IMR-90 (cell line): ENCODE data around the gene HPSE2. TPM values are rescaled to one million over a fixed set of nuclear protein-coding genes. Genes with fewer than 3 reads are reported as not detected.

Experiments
- ATAC-seq: fragments of 200-7000 bp; cut with Tn5 transposase; 2 replicates; pipeline ENCODE4 v1.9.1; 2020; ENCODE audit warnings: low read depth, mild to moderate bottlenecking, moderate library complexity
- BruUV-seq: library from RNA; stranded (reverse); fragments of 400-500 nt; replicated peaks from 2 replicates; lab custom pipeline; 2021; lab: Mats Ljungman, UMichigan
- CTCF ChIA-PET: fragments of 300-600 bp; formaldehyde crosslinking; extraction: SDS; loops from one replicate; lab custom pipeline; 2021; ENCODE audit warnings: antibody characterized with exemption; lab: Yijun Ruan, JAX
- POLR2A ChIA-PET: fragments of 300-600 bp; sonication (Branson Sonifier 250); formaldehyde crosslinking; loops from one replicate; lab custom pipeline; 2022; ENCODE audit warnings: antibody characterized with exemption; ENCODE audit not compliant: unreplicated experiment; lab: Charles Lee
- DNase-seq: peaks from one replicate; pipeline ENCODE4 v3.0.0; 2013
- H2AFZ ChIP-seq: replicated peaks from 2 replicates; pipeline ENCODE3; 2013; ENCODE audit warnings: low read length, mild to moderate bottlenecking; ENCODE audit not compliant: poor library complexity
- H2AK5ac ChIP-seq: 2 replicates; pipeline ENCODE4 v1.6.1; 2013; ENCODE audit warnings: low read depth, low read length, inconsistent platforms
- H2AK9ac ChIP-seq: replicated peaks from 2 replicates; pipeline ENCODE3; 2013; ENCODE audit warnings: mild to moderate bottlenecking, low read depth, low read length, moderate library complexity; ENCODE audit not compliant: poor library complexity
- H2BK120ac ChIP-seq: 2 replicates; pipeline ENCODE4 v1.6.1; 2013; ENCODE audit warnings: low read depth, low read length, inconsistent platforms
- H2BK15ac ChIP-seq: 3 replicates; pipeline ENCODE4 v1.6.1; 2013; ENCODE audit warnings: low read depth, low read length, inconsistent platforms
- H2BK20ac ChIP-seq: 2 replicates; pipeline ENCODE4 v1.6.1; 2013; ENCODE audit warnings: low read depth, mild to moderate bottlenecking, inconsistent platforms, low read length, moderate library complexity
- H2BK5ac ChIP-seq: 2 replicates; pipeline ENCODE4 v1.6.1; 2013; ENCODE audit warnings: mild to moderate bottlenecking, low read depth, low read length, inconsistent platforms; ENCODE audit not compliant: poor library complexity, severe bottlenecking
- H3K14ac ChIP-seq: replicated peaks from 2 replicates; pipeline ENCODE4 v1.6.1; 2013; ENCODE audit warnings: low read depth, low read length, inconsistent platforms
- H3K18ac ChIP-seq: 2 replicates; pipeline ENCODE4 v1.6.1; 2013; ENCODE audit warnings: low read depth, low read length, control low read depth
- H3K23ac ChIP-seq: 2 replicates; pipeline ENCODE4 v1.6.1; 2013; ENCODE audit warnings: low read depth, low read length, inconsistent platforms
- H3K27ac ChIP-seq: 2 replicates; pipeline ENCODE4 v1.5.1; 2013; ENCODE audit warnings: mild to moderate bottlenecking, control low read depth, low read length; ENCODE audit not compliant: insufficient read depth
- H3K27me3 ChIP-seq: 2 replicates; pipeline ENCODE4 v1.6.1; 2013; ENCODE audit warnings: low read length; ENCODE audit not compliant: control insufficient read depth, insufficient read depth
- H3K36me3 ChIP-seq: 2 replicates; pipeline ENCODE4 v1.6.1; 2013; ENCODE audit warnings: low read length, mixed read lengths; ENCODE audit not compliant: control insufficient read depth, insufficient read depth
- H3K4ac ChIP-seq: 2 replicates; pipeline ENCODE4 v1.6.1; 2013; ENCODE audit warnings: low read depth, low read length, inconsistent platforms
- H3K4me1 ChIP-seq: 2 replicates; pipeline ENCODE4 v1.6.1; 2013; ENCODE audit warnings: low read length, mixed read lengths; ENCODE audit not compliant: control insufficient read depth, insufficient read depth
- H3K4me2 ChIP-seq: 2 replicates; pipeline ENCODE4 v1.6.1; 2013; ENCODE audit warnings: low read depth, mild to moderate bottlenecking, control low read depth, low read length, moderate library complexity
- H3K4me3 ChIP-seq: 2 replicates; pipeline ENCODE4 v1.5.1; 2013; ENCODE audit warnings: low read depth, mild to moderate bottlenecking, control low read depth, low read length, moderate library complexity; ENCODE audit not compliant: insufficient read depth
- H3K56ac ChIP-seq: 2 replicates; pipeline ENCODE4 v1.6.1; 2013; ENCODE audit warnings: low read length, inconsistent platforms; ENCODE audit not compliant: insufficient read depth; ENCODE audit errors: extremely low read depth
- H3K79me1 ChIP-seq, 2 experiments: 2 replicates each; pipeline ENCODE4 v1.6.1; 2013; ENCODE audit warnings: low read length in 2 of 2, inconsistent platforms in 1 of 2, low read depth in 1 of 2
- H3K9ac ChIP-seq: 2 replicates; pipeline ENCODE4 v1.6.1; 2013; ENCODE audit warnings: low read depth, low read length, control low read depth
- H3K9me1 ChIP-seq: 2 replicates; pipeline ENCODE4 v1.6.1; 2013; ENCODE audit warnings: low read length, inconsistent platforms; ENCODE audit not compliant: insufficient read depth
- H3K9me3 ChIP-seq: 2 replicates; pipeline ENCODE4 v1.6.1; 2013; ENCODE audit warnings: low read length; ENCODE audit not compliant: control insufficient read depth, insufficient read depth
- H4K20me1 ChIP-seq: 2 replicates; pipeline ENCODE4 v1.6.1; 2013; ENCODE audit warnings: low read length, inconsistent platforms; ENCODE audit not compliant: insufficient read depth
- H4K5ac ChIP-seq: 2 replicates; pipeline ENCODE4 v1.6.1; 2013; ENCODE audit warnings: mild to moderate bottlenecking, low read depth, low read length, control low read depth
- H4K8ac ChIP-seq, 2 experiments: 2 replicates each; pipeline ENCODE4 v1.6.1; 2013; ENCODE audit warnings: low read depth in 2 of 2, low read length in 2 of 2, control low read depth in 1 of 2, inconsistent platforms in 1 of 2
- H4K91ac ChIP-seq: 2 replicates; pipeline ENCODE4 v1.6.1; 2013; ENCODE audit warnings: low read depth, low read length, inconsistent platforms; ENCODE audit not compliant: insufficient read depth
- BHLHE40 ChIP-seq: fragments of 150-350 bp; IDR thresholded peaks from 2 replicates; pipeline ENCODE4 v1.6.1; 2016; ENCODE audit warnings: mild to moderate bottlenecking, low read depth, low read length
- CEBPB ChIP-seq: IDR thresholded peaks from 2 replicates; pipeline ENCODE4 v1.6.1; 2012; ENCODE audit warnings: low read depth, low read length, improper control_type of control experiment
- CHD1 ChIP-seq: IDR thresholded peaks from 2 replicates; pipeline ENCODE4 v1.6.1; 2012; ENCODE audit warnings: low read depth, low read length, improper control_type of control experiment
- ELK1 ChIP-seq: fragments of 150-350 bp; IDR thresholded peaks from 2 replicates; pipeline ENCODE4 v1.6.1; 2016; ENCODE audit warnings: low read depth, mild to moderate bottlenecking, low read length, moderate library complexity, borderline replicate concordance
- FOS ChIP-seq: fragments of 150-350 bp; IDR thresholded peaks from 2 replicates; pipeline ENCODE4 v1.6.1; 2016; ENCODE audit warnings: low read depth, low read length
- MAFK ChIP-seq: IDR thresholded peaks from 2 replicates; pipeline ENCODE4 v1.6.1; 2012; ENCODE audit warnings: low read depth, low read length, improper control_type of control experiment
- MAZ ChIP-seq: IDR thresholded peaks from 2 replicates; pipeline ENCODE4 v1.6.1; 2012; ENCODE audit warnings: low read depth, mild to moderate bottlenecking, low read length, improper control_type of control experiment, moderate library complexity, borderline replicate concordance
- MXI1 ChIP-seq: IDR thresholded peaks from 2 replicates; pipeline ENCODE4 v1.6.1; 2012; ENCODE audit warnings: low read depth, mild to moderate bottlenecking, low read length, moderate library complexity, borderline replicate concordance
- NFE2L2 ChIP-seq: fragments of 150-350 bp; IDR thresholded peaks from 2 replicates; pipeline ENCODE4 v1.6.1; 2016; ENCODE audit warnings: low read depth, mild to moderate bottlenecking, low read length
- POLR2A ChIP-seq: IDR thresholded peaks from 2 replicates; pipeline ENCODE4 v1.6.1; 2012; ENCODE audit warnings: mild to moderate bottlenecking, low read depth, low read length
- RAD21 ChIP-seq: IDR thresholded peaks from 2 replicates; pipeline ENCODE4 v1.6.1; 2012; ENCODE audit warnings: low read length, improper control_type of control experiment
- RCOR1 ChIP-seq: IDR thresholded peaks from 2 replicates; pipeline ENCODE4 v1.6.1; 2012; ENCODE audit warnings: mild to moderate bottlenecking, low read length, improper control_type of control experiment; ENCODE audit not compliant: insufficient replicate concordance
- RFX5 ChIP-seq: IDR thresholded peaks from 2 replicates; pipeline ENCODE4 v1.8.0; 2012; ENCODE audit warnings: low read depth, mild to moderate bottlenecking, low read length, moderate library complexity
- SMC3 ChIP-seq: fragments of 150-350 bp; IDR thresholded peaks from 2 replicates; pipeline ENCODE4 v1.6.1; 2016; ENCODE audit warnings: low read depth, mild to moderate bottlenecking, antibody characterized with exemption, low read length, moderate library complexity
- WGBS, 2 experiments: methylation state at CpG; one replicate each; pipeline versions ENCODE4 v1.1.5 to v1.1.7; 2013; ENCODE audit warnings: missing lambda C conversion rate in 2 of 2; ENCODE audit not compliant: insufficient read length in 1 of 2; ENCODE audit errors: extremely low coverage in 2 of 2; 5-methylcytosine and 5-hydroxymethylcytosine counted together
- dilution Hi-C: fragments of 300-500 bp; cut with HindIII; formaldehyde crosslinking; loops from one replicate; pipeline ENCODE4 v1.14.3; 2018; ENCODE audit warnings: low sequenced_read_pairs; ENCODE audit not compliant: unreplicated experiment
- in situ Hi-C: fragments of 300-500 bp; cut with MboI; formaldehyde crosslinking; loops from 3 replicates; pipeline ENCODE4 v1.14.3; 2019; ENCODE audit warnings: low sequenced_read_pairs, inconsistent platforms, mixed read lengths
- intact Hi-C: fragments of 100-400 bp; cut with micrococcal nuclease; formaldehyde crosslinking; loops from 2 replicates; pipeline ENCODE4 v1.10.0; 2022
- polyA plus RNA-seq, 3 experiments: library from polyadenylated mRNA; depleted of rRNA; stranded (reverse); fragments of >200 nt; gene quantifications; 2 replicates each; pipeline ENCODE4 v1.2.3, GENCODE V29; 2012; ENCODE audit warnings: low replicate concordance in 1 of 3
- total RNA-seq: library from RNA; depleted of rRNA; stranded (reverse); fragments of >200 nt; gene quantifications from 2 replicates; pipeline ENCODE4 v1.2.3, GENCODE V29; 2012
- TF ChIP-seq, protein P1 (sequence below): fragments of 150-350 bp; IDR thresholded peaks from 2 replicates; pipeline ENCODE4 v1.6.1; 2017; ENCODE audit warnings: mild to moderate bottlenecking, antibody characterized with exemption, low read length, low read depth

HPSE2 gene
- total and polyA plus RNA-seq, 2 of the 4 experiments (the other 2 are of a cell fraction): not detected

GRCh38 chr10:98469001-98469931 lies 766.4 kb downstream of the HPSE2 start:
- Histone ChIP-seq H3K18ac (no peak overlapping the region), H3K4me1 (no peaks in the 10 kb centered on the region), H3K27me3 (peaks cover 21% of the 10 kb centered on the region), H3K79me1 (no peaks in the 10 kb centered on the region), H3K9me1 (no peaks in the 10 kb centered on the region), H4K91ac (no peak overlapping the region), H3K23ac (no peak overlapping the region), H3K56ac (no peak overlapping the region), H2AK9ac (no peak overlapping the region), H3K4me3 (no peak overlapping the region), H3K27ac (no peak overlapping the region), H2BK15ac (no peak overlapping the region), H3K4ac (no peak overlapping the region), H3K9me3 (no peaks in the 10 kb centered on the region), H4K20me1 (no peaks in the 10 kb centered on the region), H2AFZ (no peak overlapping the region), H4K5ac (no peak overlapping the region), H4K8ac (no peak overlapping the region), H2BK20ac (no peak overlapping the region), H3K14ac (no peak overlapping the region), H2BK5ac (no peak overlapping the region), H3K36me3 (no peaks in the 10 kb centered on the region), H3K9ac (no peak overlapping the region), H2AK5ac (no peak overlapping the region), H3K4me2 (no peak overlapping the region), H2BK120ac (no peak overlapping the region)
- intact Hi-C loops (loop anchor here (5.0 kb wide), 4 partner anchors 227 to 923 kb away; no protein-coding TSS in a partner anchor), dilution Hi-C loops (no loop called here), in situ Hi-C loops (loop anchor here (10.0 kb wide), 1 partner anchor 776 kb away; no protein-coding TSS in a partner anchor)
- no TSS peak for BruUV-seq
- CTCF ChIA-PET: no interaction called here
- ATAC-seq: no peak
- WGBS, 2 experiments: no CpG with 5 or more reads among the region's 2 CpGs
- POLR2A ChIA-PET: no interaction called here
- no peak for DNase-seq
- TF ChIP-seq RCOR1 (no peak), FOS (no peak), BHLHE40 (no peak), POLR2A (no peak), MAZ (no peak), ELK1 (no peak), RAD21 (no peak), NFE2L2 (no peak), CHD1 (no peak), MXI1 (no peak), SMC3 (no peak), RFX5 (no peak), MAFK (no peak), CEBPB (no peak)
- TF ChIP-seq, protein P1, sequence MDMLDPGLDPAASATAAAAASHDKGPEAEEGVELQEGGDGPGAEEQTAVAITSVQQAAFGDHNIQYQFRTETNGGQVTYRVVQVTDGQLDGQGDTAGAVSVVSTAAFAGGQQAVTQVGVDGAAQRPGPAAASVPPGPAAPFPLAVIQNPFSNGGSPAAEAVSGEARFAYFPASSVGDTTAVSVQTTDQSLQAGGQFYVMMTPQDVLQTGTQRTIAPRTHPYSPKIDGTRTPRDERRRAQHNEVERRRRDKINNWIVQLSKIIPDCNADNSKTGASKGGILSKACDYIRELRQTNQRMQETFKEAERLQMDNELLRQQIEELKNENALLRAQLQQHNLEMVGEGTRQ: no peak
